EH (cell line): ENCODE data around the gene PPP1R9B.

Experiments used
- DNase-seq: peaks from one replicate; pipeline ENCODE4 v3.0.0-alpha.2; 2015; ENCODE audit warnings: low read depth

Gene PPP1R9B

GRCh38 chr17:50150354-50151040 is at the start of gene PPP1R9B:
PPP1R9B (minus strand) TSS chr17:50150677; CDS start chr17:50150513, 164 bp downstream.
- DNase-seq, result no peak

- DNase-seq, result peak; percentile 94
These were observed 49.5 kb upstream of the PPP1R9B start for GRCh38 chr17:50199803-50200456.

- DNase-seq, result peak; percentile 58
These were observed 48.8 kb upstream of the PPP1R9B start for GRCh38 chr17:50199211-50199802.

GRCh38 chr17:50198026-50198669 is 47.7 kb upstream of the PPP1R9B start:
- DNase-seq, result peak; percentile 77

GRCh38 chr17:50196826-50197225 is 46.3 kb upstream of the PPP1R9B start:
- DNase-seq, result peak; percentile 95

GRCh38 chr17:50196036-50196435 is 45.6 kb upstream of the PPP1R9B start:
- peak; percentile 57 for DNase-seq

- DNase-seq, result peak; percentile 87
These were observed 44.7 kb upstream of the PPP1R9B start for GRCh38 chr17:50194934-50195865.

- DNase-seq, result peak; percentile 61
These were observed 43.9 kb upstream of the PPP1R9B start for GRCh38 chr17:50194140-50194933.

- peak; percentile 62 for DNase-seq
These were observed 42.3 kb upstream of the PPP1R9B start for GRCh38 chr17:50192618-50193291.

- peak; percentile 74 for DNase-seq
These were observed 41.7 kb upstream of the PPP1R9B start for GRCh38 chr17:50192144-50192617.

- peak; percentile 80 for DNase-seq
These were observed 41.1 kb upstream of the PPP1R9B start for GRCh38 chr17:50191359-50192143.

- DNase-seq, result peak; percentile 88
These were observed 40.3 kb upstream of the PPP1R9B start for GRCh38 chr17:50190603-50191358.

- no peak for DNase-seq
These were observed 39.8 kb upstream of the PPP1R9B start for GRCh38 chr17:50190293-50190602.

GRCh38 chr17:50189550-50190292 is 39.2 kb upstream of the PPP1R9B start:
- peak; percentile 88 for DNase-seq

- peak; percentile 84 for DNase-seq
These were observed 38.6 kb upstream of the PPP1R9B start for GRCh38 chr17:50188921-50189549.

- no peak for DNase-seq
These were observed 38.0 kb upstream of the PPP1R9B start for GRCh38 chr17:50188531-50188920.

- DNase-seq, result peak; percentile 87
These were observed 37.5 kb upstream of the PPP1R9B start for GRCh38 chr17:50187751-50188530.
